Right forelimb (tissue), 1 donor: ENCODE data around the gene IRS4.

ENCODE experiments used
- DNase-seq: peaks from one replicate; pipeline ENCODE4 v3.0.0-alpha.2; 2018

Gene IRS4

DNA sequence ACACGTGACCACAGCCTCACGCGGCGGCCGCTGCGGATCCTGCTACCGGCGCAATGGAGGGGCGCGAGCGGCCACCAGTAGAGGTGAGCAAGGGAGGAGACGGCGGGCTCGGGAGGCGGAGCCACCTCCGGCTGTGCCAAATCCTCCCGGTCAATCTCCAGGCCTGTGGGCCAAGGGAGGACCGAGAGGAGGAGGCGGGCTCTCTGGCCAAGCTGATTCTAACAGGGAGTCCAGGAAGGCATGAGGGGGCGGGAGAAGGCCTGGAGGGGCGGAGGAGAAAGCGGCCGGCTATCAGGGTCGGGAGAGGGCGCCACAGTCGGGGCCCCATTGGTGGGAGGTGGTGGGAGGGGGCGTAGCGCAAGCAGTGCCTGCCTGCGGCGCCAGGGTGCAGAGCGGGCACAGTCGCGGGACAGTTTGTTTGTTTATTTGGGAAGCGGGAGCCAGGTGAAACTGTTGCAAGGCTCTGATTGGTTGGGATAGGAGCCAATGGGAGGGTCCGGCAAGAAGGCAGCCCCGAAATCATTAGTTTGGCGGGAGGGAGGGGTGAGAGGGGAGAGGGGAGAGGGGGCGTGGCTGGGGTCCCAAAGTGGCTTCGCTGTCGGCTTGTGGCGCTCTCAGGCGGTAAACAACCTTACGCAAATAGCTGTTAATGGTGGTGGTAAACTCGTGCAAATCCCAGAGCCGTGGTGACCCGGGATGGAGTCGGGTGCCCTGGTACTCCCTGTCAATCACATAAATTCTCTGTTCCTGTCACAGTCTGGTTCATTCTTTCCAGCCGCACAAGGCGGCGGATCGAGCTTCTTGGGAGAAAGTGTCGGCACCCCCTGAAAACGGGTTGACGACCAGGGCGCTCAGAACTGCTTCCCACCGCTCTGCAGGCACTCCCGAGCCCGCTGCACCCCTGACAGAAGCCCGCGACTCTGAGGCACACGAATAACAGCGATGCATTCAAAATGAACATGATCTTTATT lies at the start of gene IRS4:
Gene IRS4 (minus strand): TSS at position 55 of the 971 bp plus-strand sequence.
- DNase-seq: no peak

GRCh38 chrX:108772549-108772948 lies 36.2 kb upstream of the IRS4 start:
- no peak for DNase-seq

GRCh38 chrX:108763559-108763958 lies 27.2 kb upstream of the IRS4 start:
- no peak for DNase-seq

DNA sequence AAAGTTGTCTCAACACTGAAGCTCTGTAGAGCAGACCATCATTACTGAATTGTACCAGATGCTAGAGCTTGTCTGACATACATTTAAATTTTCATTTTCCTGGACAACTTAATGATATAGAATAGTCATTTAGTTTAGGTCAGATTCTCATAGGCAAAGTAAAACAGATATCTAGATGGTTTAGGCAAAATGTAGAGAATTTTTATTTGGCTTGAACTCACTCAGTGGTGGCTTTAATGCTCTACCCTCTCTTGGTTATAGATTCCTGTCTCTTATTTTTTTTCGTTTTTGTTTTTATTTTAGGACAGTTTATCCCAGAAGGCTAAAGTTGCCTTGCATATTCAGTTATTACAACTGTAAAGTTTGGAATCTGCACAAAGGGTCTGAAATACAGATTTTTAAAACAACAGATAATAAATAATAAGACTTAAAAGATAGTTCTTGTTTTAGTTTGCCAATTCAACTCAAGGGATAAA lies 4.0 kb upstream of the IRS4 start:
- DNase-seq: no peak

DNA sequence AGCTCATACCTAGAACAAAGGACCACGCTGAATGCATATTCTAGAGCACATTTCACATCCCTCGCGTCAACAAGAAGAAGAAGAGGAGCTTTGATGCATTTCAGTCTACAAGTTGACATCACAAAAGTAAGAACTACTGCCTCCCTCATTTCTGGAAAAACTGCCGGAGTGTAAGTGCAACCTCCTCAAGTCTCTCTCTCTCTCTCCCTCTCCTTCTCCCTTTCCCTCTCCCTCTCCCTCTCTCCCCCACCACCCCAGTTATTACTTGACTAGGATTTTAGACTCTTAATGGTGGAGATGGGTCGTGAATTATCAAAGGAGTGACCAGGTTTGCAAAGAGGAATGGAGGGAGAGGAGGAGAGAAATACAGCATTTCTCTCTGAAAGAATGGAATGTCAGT lies 1.4 kb upstream of the IRS4 start:
- no peak for DNase-seq

DNA sequence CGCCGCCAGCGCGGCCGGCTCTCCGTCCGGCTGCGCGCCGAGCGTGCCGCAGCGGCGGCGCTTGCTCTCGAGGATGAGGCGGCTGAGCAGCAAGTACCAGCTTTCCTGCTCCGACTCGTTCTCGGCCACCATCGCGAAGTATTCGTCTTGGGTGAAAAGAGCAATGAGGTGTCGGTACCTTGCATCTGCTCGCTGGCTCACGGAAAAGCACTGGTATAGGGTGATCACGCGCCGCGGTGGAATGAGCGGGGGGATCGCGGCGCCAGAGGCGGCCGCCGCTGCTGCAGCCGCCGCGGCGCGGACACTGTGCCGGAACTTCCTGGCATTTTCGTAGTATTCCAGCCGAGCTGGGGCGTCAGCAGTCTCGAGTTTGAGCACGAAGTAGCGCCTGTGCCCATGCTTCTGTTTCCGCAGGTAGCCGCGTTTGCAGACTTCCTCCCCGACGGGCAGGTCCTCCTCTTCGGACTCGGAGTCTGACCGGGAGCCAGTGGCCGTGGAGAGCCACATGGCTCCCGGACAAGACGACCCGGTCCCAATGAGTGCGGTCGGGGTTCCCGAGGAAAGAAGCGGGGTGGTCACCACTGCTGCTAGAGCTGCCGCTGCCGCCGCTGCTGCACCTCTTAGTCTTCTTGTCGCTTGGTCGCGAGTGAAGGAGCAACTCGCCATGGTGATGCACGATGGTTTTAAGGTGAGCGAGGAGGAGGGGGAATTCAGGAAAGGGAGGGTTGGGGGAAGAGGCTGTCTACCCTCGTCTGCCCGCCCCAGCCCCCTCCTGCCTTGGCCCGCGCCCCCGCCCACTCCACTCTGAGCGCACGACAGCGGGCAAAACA lies 469 bp downstream of the IRS4 start:
- no peak for DNase-seq

- DNase-seq: no peak
These were observed 1.2 kb downstream of the IRS4 start for GRCh38 chrX:108735091-108735678.

DNA sequence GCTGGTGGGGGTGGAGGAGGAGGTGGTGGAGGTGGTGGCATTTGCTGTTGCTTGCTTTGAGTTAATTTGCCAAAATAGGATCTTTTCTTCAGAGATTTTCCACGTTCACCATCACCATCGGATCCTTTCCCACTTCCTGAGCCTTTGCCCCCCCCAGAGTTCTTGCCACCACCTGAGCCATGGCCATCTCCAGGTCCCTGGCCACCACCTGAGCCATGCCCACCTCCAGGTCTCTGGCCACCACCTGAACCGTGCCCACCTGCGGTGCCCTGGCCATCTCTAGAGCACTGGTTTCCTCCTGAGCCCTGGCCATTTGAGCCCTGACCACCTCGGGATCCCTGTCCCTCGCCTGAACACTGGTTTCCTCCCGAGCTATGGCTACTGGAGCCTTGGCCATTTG lies 1.9 kb downstream of the IRS4 start:
- DNase-seq: no peak

DNA sequence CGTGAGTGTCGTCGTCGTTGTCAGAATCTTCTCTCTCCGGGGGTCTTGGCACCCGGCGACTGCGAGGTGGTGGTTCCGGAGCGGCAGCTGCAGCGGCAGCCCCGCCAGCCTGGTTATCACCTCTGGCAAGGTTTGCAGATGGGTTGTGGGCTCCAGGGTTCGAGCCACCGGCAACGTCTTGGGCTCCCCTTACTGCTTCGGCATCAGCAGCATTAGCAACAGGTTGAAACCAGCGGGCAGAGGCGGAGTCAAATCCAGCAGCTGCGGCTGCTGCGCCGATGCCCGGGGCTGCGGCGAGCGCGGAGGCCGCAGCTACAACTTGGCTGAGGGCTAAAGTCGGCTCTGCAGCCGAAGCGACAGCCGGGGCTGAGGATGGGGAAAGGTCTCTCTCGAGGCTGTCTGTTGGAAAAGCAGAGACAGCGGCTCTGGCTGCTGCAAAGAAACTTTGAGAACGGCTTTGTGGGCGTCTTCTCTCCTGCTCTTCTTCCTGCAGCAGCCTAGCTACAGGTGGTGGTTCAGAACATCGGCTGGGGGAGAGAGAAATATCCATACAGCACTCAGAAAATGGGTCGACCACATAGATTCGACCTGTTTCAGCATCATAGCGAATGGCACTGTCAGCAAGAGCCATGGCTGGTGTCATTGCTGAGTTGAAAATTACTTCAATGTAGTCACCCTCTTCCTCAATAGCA lies 3.6 kb downstream of the IRS4 start:
- DNase-seq: no peak

GRCh38 chrX:108731153-108731552 lies 5.2 kb downstream of the IRS4 start:
- DNase-seq: no peak

GRCh38 chrX:108726748-108727147 lies 9.6 kb downstream of the IRS4 start:
- no peak for DNase-seq

DNA sequence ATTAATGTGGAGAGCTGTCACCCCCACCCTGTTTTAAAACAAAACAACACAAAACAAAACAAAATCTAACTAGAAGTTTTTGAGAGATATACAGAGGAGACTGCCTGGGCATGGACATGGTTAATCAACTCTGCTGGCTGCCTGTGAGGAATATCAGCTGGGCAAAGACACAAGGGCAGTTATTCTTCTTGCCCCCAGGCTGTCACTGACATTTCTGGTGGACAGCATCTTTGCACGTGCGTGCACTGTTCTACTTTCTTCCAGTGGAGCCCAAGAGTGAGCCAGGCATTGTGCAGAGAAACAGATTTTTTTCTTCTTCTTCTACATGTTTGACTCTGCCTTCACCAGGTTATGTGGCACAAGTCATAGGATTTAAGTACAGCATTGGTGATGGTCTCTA lies 13.8 kb downstream of the IRS4 start:
- no peak for DNase-seq

- DNase-seq: no peak
These were observed 23.5 kb downstream of the IRS4 start for GRCh38 chrX:108712886-108713285.

- no peak for DNase-seq
These were observed 31.5 kb downstream of the IRS4 start for GRCh38 chrX:108704839-108705238.

GRCh38 chrX:108702530-108702929 lies 33.8 kb downstream of the IRS4 start:
- no peak for DNase-seq

DNA sequence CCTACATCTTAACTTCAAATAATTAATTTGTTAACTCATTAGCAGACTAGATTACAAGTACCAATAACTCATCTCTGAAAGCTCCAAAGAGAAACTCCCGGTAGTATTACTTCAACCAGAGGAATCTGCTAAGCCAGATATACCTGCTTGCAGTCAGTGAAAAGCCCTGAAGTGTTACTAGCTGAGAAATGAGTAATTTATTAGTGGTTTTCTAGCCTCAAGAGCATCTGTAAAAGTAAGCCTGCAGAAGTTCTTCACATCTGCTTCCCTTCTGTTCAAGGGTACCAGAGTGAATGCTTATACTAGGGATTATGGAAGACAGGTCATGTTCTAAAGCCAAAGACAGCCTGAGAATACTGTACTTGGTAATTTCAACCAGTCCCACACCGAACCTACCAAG lies 34.7 kb downstream of the IRS4 start:
- DNase-seq: no peak

DNA sequence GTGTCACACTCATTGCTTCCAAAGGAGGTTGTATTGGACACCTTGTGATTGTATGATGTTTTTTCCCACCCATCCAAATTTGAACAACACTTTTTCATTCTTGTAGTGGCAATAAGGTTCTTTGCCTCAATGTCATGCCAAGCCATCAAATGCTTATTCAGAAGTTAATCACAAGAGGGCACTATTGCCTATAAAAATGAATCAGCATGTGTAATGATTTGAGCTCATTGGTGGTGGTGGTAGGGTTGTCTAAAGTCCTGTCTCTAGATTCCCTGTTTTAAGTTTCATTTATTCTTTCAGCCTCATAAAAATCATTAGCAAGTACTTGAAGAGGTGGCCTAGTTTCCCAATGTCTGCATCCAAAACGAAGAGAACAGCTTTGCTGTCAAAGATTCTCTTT lies 37.0 kb downstream of the IRS4 start:
- no peak for DNase-seq

DNA sequence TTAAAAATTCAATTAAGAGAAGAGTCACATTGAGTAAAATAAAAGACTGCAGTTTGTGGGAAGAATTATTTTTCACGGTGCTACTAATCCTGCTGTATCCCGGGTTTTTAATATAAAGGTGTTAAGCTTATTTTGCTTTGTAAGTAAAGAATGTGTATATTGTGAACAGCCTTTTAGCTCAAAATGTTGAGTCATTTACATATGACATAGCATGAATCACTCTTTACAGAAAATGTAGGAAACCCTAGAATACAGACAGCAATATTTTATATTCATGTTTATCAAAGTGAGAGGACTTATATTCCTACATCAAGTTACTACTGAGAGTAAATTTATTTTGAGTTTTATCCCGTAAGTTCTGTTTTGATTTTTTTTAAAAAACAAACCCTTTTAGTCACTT lies 39.7 kb downstream of the IRS4 start:
- no peak for DNase-seq
